Endothelial cell of umbilical vein (primary cell): ENCODE results near the gene PLXNA3.

Experiments used
- POLR2A ChIP-seq: IDR thresholded peaks from 2 replicates; pipeline ENCODE4 v1.6.1; 2012; ENCODE audit warnings: low read depth, mild to moderate bottlenecking, control low read depth, low read length
- TF ChIP-seq, protein P1 (sequence below), 2 donors: IDR thresholded peaks; 1 replicate in 1 of 2; 2 replicates in 1 of 2; pipeline ENCODE4 v1.5.1; 2011; ENCODE audit warnings: low read length in 2 of 2, mild to moderate bottlenecking in 2 of 2, moderate library complexity in 2 of 2, control low read depth in 1 of 2, inconsistent platforms in 1 of 2, low read depth in 1 of 2; ENCODE audit not compliant: insufficient read depth in 1 of 2; ENCODE audit errors: extremely low read depth in 1 of 2

DNA sequence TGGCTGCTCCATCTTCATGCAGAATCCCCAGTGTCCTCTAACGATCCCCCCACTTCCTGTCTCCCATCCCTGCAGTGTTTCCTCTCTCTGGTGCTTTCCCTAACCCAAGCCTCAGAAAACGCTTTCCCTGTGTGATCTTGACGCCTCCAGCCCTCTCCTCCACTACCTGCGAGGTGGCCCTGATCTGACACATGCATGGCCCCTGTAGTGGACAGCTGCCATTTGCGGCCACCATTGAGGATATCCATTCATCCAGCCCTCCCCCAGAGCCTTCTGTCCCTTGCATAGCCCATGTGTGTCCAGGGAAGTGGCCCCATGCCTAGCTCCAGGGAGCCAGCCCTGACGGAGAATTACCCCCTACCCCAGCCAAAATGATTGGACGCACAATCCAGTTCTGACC is 25.2 kb downstream of the PLXNA3 start:
- TF ChIP-seq, protein P1, sequence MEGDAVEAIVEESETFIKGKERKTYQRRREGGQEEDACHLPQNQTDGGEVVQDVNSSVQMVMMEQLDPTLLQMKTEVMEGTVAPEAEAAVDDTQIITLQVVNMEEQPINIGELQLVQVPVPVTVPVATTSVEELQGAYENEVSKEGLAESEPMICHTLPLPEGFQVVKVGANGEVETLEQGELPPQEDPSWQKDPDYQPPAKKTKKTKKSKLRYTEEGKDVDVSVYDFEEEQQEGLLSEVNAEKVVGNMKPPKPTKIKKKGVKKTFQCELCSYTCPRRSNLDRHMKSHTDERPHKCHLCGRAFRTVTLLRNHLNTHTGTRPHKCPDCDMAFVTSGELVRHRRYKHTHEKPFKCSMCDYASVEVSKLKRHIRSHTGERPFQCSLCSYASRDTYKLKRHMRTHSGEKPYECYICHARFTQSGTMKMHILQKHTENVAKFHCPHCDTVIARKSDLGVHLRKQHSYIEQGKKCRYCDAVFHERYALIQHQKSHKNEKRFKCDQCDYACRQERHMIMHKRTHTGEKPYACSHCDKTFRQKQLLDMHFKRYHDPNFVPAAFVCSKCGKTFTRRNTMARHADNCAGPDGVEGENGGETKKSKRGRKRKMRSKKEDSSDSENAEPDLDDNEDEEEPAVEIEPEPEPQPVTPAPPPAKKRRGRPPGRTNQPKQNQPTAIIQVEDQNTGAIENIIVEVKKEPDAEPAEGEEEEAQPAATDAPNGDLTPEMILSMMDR (IDR thresholded peaks at IDR 0.05; ENCODE audit: extremely low read depth in 1 of 2, insufficient read depth in 1 of 2, low read depth in 1 of 2, low read length in 2 of 2): no peak
- TF ChIP-seq POLR2A: no peak
